ENCODE measurements around the gene ACTN1.
"Not testable (repeated sequence)": the region's sequence is repeated elsewhere in the genome, so short reads cannot be mapped to it uniquely, and the experiment has no call there.

The ACTN1 gene

DNA sequence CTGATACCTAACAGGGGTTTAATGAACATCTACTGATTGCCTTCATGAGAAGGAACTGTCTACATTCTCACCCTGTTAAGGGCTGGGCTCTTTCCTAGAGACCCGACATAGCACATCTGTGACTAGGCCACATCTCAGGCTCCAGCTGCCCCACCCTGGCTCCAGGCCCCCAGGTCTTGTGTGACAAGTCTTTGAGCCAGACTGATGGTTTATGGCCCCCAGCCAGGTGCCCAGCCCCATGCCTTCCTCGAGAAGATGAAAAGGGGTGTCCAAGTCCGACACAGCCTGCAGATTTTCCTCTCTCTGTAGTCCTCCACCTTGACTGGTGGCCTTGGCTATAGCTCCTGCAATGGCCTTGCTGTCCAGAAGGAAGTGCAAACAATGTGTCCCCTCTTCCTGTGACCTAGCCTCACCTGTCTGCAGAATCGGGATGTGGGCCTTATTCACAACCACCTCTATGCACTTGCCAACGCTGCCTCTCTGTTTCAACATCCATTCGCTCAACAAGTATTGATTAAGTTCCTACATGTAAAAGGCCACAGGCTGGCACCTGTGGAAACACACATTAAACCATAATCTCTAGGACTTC, 4.2 kb downstream of the ACTN1 start:
- TF ChIP-seq, protein P1, sequence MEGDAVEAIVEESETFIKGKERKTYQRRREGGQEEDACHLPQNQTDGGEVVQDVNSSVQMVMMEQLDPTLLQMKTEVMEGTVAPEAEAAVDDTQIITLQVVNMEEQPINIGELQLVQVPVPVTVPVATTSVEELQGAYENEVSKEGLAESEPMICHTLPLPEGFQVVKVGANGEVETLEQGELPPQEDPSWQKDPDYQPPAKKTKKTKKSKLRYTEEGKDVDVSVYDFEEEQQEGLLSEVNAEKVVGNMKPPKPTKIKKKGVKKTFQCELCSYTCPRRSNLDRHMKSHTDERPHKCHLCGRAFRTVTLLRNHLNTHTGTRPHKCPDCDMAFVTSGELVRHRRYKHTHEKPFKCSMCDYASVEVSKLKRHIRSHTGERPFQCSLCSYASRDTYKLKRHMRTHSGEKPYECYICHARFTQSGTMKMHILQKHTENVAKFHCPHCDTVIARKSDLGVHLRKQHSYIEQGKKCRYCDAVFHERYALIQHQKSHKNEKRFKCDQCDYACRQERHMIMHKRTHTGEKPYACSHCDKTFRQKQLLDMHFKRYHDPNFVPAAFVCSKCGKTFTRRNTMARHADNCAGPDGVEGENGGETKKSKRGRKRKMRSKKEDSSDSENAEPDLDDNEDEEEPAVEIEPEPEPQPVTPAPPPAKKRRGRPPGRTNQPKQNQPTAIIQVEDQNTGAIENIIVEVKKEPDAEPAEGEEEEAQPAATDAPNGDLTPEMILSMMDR (IDR thresholded peaks at IDR 0.05; ENCODE audit: insufficient read depth, missing control alignments) = no peak
- no peak for FAIRE-seq
- DNase-seq (ENCODE audit: insufficient read length, low spot score) = no peak

DNA sequence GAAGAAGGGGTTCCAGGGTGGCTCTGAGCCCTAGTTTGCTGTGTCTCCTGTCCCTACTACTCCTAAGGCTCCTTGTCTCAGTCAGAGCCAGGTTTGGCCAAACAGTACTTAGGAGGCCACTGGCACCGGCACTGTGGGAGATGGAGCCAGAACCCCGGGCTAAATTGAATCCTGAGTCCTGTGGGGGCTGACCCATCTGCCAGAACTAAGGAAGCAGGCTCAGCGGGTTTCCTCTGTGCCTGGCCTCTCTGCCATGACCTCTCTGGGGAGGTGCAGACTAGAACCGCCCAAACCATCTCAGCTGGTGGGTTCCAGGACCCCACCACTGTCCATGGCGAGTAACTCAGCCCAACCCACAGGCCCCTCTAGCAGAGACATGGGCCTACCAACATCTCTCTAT, 5.5 kb downstream of the ACTN1 start:
- FAIRE-seq (no peak), DNase-seq (ENCODE audit: insufficient read length, low spot score) (no peak)
- TF ChIP-seq, protein P1 (IDR thresholded peaks at IDR 0.05; ENCODE audit: insufficient read depth, missing control alignments) = no peak

DNA sequence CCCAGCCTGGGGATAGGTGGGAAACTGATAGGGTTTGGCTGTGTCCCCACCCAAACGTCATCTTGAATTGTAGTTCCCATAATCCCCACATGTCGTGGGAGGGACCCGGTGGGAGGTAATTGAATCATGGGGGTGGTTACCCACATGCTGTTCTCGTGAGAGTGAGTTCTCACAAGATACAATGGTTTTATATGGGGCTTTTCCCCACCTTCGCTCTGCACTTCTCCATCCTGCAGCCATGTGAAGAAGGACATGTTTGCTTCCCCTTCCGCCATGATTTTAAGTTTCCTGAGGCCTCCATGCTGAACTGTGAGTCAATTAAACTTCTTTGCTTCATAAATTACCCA, 5.9 kb downstream of the ACTN1 start:
- FAIRE-seq; DNase-seq (ENCODE audit: insufficient read length, low spot score): not testable (repeated sequence)

DNA sequence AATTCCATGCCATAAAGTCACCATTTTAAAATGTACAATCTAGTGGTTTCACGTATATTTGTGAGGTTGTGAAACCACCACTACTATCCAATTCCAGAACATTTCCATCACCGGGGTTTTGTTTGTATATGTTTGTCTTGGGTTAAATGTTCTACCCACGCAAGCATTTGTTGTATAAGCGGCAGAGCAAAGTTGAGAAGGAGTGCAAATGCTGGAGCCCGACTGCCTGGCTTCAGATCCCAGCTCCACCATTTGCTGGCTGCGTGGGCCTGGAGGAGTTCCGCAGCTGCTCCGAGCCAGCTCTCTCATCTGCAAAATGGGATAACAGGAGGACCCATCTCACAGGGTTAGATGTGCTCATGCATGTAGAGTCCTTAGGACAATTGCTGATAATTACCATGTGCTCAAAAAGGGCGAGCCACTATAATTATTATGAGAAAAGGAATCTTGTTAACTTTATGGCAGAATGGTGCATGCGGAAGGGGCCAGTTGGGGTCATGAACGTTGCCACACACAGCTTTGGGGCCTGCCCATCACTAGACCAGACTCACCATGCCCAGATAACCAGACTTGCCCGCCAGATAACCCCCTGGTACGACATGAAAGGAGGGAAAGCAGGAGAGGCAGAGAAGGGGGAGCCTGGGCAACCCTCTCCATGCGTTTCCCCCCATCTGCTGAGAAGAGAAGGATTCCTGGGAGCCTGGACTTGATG, 6.4 kb downstream of the ACTN1 start:
- no peak for DNase-seq (ENCODE audit: insufficient read length, low spot score)
- TF ChIP-seq, protein P1 (IDR thresholded peaks at IDR 0.05; ENCODE audit: insufficient read depth, missing control alignments) = no peak
- no peak for FAIRE-seq

DNA sequence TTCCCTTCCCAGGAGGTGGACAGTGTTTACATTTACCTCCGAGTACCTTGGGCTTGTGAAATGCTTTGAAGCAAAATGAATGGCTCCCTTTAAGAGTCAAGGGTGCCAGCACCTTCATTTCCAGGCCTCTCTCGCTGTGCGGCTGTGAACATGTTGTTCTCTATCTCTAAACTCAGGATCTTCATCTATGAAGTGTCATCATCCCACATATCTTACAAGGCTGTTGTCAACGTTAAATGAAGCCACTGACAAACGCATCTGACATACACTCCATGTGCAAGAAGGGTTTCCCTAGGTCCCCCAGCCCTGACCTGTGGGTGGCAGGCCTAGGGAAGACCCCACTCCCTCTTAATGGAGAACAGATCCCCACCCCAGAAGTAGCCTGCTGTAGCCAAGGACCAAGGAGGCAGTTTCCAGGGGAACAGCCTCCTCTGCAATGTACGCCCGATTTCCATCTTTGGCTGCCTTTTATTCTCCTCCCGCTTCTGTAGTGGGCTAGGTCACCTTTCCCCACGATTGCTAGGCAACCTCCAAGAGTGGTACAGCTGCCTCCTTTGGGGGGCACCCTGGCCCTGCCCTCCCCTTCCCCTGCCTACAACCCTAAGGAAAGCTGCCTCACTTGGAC, 7.6 kb downstream of the ACTN1 start:
- no peak for FAIRE-seq
- DNase-seq (ENCODE audit: insufficient read length, low spot score) = no peak
- TF ChIP-seq, protein P1 (IDR thresholded peaks at IDR 0.05; ENCODE audit: insufficient read depth, missing control alignments) = no peak

DNA sequence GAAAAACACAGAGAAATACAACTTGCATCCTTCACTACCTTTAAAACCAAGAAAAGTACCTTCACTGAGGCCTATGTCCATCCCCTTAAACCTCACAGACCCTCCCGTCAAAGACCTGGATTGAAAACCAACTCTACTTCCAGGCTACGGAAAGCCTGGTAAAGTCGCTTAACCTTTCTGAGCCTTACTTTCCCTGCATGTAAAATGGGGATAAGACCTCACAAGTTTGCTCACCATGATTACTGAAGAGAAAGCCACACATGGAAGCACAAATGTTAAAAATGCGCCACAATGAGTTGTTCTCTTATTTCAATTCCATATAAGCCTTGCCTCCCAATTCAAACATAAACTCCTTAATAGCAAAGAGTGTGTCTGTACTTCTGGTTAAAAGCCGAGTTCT, 8.4 kb downstream of the ACTN1 start:
- FAIRE-seq (no peak), DNase-seq (ENCODE audit: insufficient read length, low spot score) (no peak)
- TF ChIP-seq, protein P1 (IDR thresholded peaks at IDR 0.05; ENCODE audit: insufficient read depth, missing control alignments) = no peak

DNA sequence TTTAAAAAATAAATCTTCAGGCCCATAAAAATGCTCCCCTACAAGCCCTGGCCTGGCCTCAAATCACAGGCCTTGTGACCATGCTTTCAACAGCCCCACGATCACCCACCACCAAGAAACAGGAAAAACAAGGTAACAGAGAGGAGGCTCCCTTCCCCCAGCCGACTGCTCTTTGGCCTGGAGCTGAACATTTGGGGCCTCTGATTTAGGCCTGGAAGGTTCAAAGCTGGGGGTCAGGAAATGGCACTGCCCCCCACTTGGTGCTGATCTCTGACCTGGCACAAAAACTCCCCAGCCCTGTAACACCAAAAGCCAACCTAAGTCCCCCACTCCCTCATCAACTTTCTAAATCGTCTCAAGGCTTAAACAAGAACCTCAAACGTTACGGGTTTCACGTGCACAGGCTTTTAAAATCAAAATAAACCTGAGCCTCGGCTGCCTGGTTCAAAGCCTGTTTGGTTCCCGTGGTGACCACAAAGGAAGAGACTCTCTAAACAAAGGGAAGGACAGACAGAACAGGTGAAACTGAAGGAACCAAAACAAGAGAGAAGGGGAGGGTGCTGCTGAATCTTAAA, 9.0 kb downstream of the ACTN1 start:
- DNase-seq (ENCODE audit: insufficient read length, low spot score) (no peak), FAIRE-seq (no peak)
- TF ChIP-seq, protein P1 (IDR thresholded peaks at IDR 0.05; ENCODE audit: insufficient read depth, missing control alignments) = no peak

All from D721Med (cell line).